Kidney (tissue), 14 donors: Measurements from ENCODE around the gene HCN2. TPM values are rescaled to one million over a fixed set of nuclear protein-coding genes. Genes with fewer than 3 reads are reported as not detected.
A peak's percentile ranks its signal among the peaks of the same experiment; 100 is the strongest.

Source experiments
- DNase-seq, 5 donors: peaks; one replicate each; pipeline ENCODE4 v3.0.0-alpha.2; 2013 to 2020
- FAIRE-seq: peaks from 2 replicates; lab custom pipeline; 2012; peaks lifted over from hg19 to GRCh38; lab: Jason Lieb, UNC
- H3K27ac ChIP-seq, 2 donors: one replicate each; pipeline ENCODE4 v1.7.0; 2013; ENCODE audit warnings: low read depth in 2 of 2, low read length in 2 of 2, inconsistent platforms in 1 of 2
- H3K27me3 ChIP-seq: one replicate; pipeline ENCODE4 v1.7.1; 2013; ENCODE audit warnings: low read length, inconsistent platforms; ENCODE audit not compliant: control insufficient read depth, insufficient read depth
- H3K36me3 ChIP-seq, 3 donors: one replicate each; pipeline versions ENCODE4 v1.7.0 to v1.7.1; 2013; ENCODE audit warnings: low read length in 3 of 3, control low read depth in 1 of 3, inconsistent platforms in 1 of 3; ENCODE audit not compliant: insufficient read depth in 3 of 3, control insufficient read depth in 2 of 3
- H3K4me1 ChIP-seq, 3 donors: one replicate each; pipeline versions ENCODE4 v1.7.0 to v1.7.1; 2013; ENCODE audit warnings: low read length in 3 of 3, inconsistent platforms in 1 of 3, low read depth in 1 of 3; ENCODE audit not compliant: control insufficient read depth in 2 of 3, insufficient read depth in 2 of 3
- H3K4me3 ChIP-seq, 3 donors: one replicate each; pipeline versions ENCODE4 v1.7.0 to v1.8.1; 2013; ENCODE audit warnings: low read length in 3 of 3, control low read depth in 1 of 3, inconsistent platforms in 1 of 3
- H3K9ac ChIP-seq, 3 donors: one replicate each; pipeline versions ENCODE4 v1.7.0 to v1.7.1; 2013; ENCODE audit warnings: low read length in 3 of 3, control low read depth in 1 of 3, inconsistent platforms in 1 of 3
- H3K9me3 ChIP-seq, 3 donors: one replicate each; pipeline versions ENCODE4 v1.7.0 to v1.7.1; 2013; ENCODE audit warnings: low read length in 3 of 3, control low read depth in 1 of 3, inconsistent platforms in 1 of 3; ENCODE audit not compliant: control insufficient read depth in 2 of 3, insufficient read depth in 1 of 3
- intact Hi-C: fragments of 100-400 bp; cut with DNase I; formaldehyde crosslinking; loops from one replicate; pipeline ENCODE4 v1.11.1; 2022
- polyA plus RNA-seq: library from polyadenylated mRNA; stranded (reverse); fragments of 350-450 nt; fragmentation: Illumina TruSeq; extraction: RNeasy Lipid Tissue Mini Kit (QIAGEN cat#74804); gene quantifications from one replicate; pipeline ENCODE4 v1.2.3, GENCODE V29; 2014; ENCODE audit warnings: low read depth, low replicate concordance; ENCODE audit not compliant: insufficient read depth
- total RNA-seq: library from RNA; stranded (reverse); fragmentation: NEBNext Ultra II Directional; extraction: Animal tissue kit (Norgen Biotek cat#: 25700); gene quantifications from one replicate; pipeline ENCODE4 v1.2.1, GENCODE V29; 2021
- TF ChIP-seq, protein P1 (sequence below): IDR thresholded peaks from 3 replicates; pipeline ENCODE4 v1.5.1; 2012; ENCODE audit warnings: mild to moderate bottlenecking, moderate library complexity, borderline replicate concordance; ENCODE audit not compliant: insufficient read depth; ENCODE audit errors: extremely low read depth
- donor health status: control.
- donor health status: control.
- donor health status: control.
- donor health status: control.
- donor health status: control.
- donor health status: DM: yes; HTN: yes; CAD: no.
- donor health status: Normal renal cell carcinoma (clear cell type).

The HCN2 gene
- total and polyA plus RNA-seq, 2 donors from 2014 or later = 0.31 to 1.3 TPM

GRCh38 chr19:547836-548720 is 41.6 kb upstream of the HCN2 start:
- Histone ChIP-seq H3K27me3 (no peaks in the 10 kb centered on the region), H3K9ac (no peak overlapping the region), H3K4me1 (peaks cover 0 to 2% (median 0%) of the 10 kb centered on the region in 3 donors), H3K36me3 (no peaks in the 10 kb centered on the region), H3K9me3 (no peaks in the 10 kb centered on the region), H3K27ac (no peak overlapping the region), H3K4me3 (no peak overlapping the region)
- peak in 1 of 5 donors; percentile 46 for DNase-seq
- intact Hi-C loops = no loop called here
- FAIRE-seq = no peak
- TF ChIP-seq, protein P1, sequence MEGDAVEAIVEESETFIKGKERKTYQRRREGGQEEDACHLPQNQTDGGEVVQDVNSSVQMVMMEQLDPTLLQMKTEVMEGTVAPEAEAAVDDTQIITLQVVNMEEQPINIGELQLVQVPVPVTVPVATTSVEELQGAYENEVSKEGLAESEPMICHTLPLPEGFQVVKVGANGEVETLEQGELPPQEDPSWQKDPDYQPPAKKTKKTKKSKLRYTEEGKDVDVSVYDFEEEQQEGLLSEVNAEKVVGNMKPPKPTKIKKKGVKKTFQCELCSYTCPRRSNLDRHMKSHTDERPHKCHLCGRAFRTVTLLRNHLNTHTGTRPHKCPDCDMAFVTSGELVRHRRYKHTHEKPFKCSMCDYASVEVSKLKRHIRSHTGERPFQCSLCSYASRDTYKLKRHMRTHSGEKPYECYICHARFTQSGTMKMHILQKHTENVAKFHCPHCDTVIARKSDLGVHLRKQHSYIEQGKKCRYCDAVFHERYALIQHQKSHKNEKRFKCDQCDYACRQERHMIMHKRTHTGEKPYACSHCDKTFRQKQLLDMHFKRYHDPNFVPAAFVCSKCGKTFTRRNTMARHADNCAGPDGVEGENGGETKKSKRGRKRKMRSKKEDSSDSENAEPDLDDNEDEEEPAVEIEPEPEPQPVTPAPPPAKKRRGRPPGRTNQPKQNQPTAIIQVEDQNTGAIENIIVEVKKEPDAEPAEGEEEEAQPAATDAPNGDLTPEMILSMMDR = no peak

DNA sequence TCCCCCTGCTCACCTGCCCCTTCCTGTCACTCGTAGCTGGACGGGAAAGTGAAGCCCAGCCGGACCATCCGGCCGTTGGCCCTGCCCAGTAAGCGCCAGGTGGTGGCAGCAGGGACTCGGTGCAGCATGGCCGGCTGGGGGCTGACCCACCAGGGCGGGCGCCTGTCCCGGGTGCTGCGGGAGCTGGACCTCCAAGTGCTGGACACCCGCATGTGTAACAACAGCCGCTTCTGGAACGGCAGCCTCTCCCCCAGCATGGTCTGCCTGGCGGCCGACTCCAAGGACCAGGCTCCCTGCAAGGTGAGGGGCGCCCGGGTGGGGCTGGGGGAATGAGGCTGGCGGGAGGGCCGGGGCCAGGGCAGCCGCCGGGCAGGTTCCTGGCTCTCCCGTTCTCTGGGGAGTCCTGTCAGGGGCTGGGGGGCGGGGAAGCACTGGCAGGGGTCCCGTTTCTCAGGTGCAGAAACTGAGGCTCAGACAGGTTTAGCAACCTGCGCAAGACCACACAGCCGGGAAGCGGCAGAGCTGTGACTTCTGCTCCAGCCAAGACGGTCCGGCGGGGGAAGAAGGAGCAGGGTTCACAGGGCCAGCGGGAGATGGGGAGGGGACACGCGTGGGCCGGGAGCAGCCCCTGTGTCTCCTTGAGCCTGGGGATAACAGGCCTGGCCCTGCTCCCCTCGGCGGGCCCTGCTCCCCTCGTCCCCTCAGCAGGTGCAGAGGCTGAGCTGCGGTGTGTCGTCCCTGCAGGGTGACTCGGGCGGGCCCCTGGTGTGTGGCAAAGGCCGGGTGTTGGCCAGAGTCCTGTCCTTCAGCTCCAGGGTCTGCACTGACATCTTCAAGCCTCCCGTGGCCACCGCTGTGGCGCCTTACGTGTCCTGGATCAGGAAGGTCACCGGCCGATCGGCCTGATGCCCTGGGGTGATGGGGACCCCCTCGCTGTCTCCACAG is 40.5 kb upstream of the HCN2 start:
- H3K27me3 ChIP-seq = no peaks in the 10 kb centered on the region
- no peak for FAIRE-seq
- intact Hi-C loops = no loop called here
- no peaks in the 10 kb centered on the region for H3K36me3 ChIP-seq
- H3K9me3 ChIP-seq = no peaks in the 10 kb centered on the region
- no peak overlapping the region for H3K4me3 ChIP-seq
- TF ChIP-seq, protein P1 = no peak
- DNase-seq = peak in 1 of 5 donors; percentile 81
- no peak overlapping the region for H3K9ac ChIP-seq
- no peak overlapping the region for H3K27ac ChIP-seq
- H3K4me1 ChIP-seq = peaks cover 0 to 2% (median 0%) of the 10 kb centered on the region in 3 donors

GRCh38 chr19:554817-555216 is 34.9 kb upstream of the HCN2 start:
- peak in 1 of 5 donors; percentile 48 for DNase-seq
- no peak overlapping the region for H3K4me3 ChIP-seq
- TF ChIP-seq, protein P1 = no peak
- H3K27me3 ChIP-seq = no peaks in the 10 kb centered on the region
- no peak for FAIRE-seq
- H3K36me3 ChIP-seq = no peaks in the 10 kb centered on the region
- no peaks in the 10 kb centered on the region for H3K9me3 ChIP-seq
- intact Hi-C loops = no loop called here
- peaks cover 0 to 2% (median 0%) of the 10 kb centered on the region in 3 donors for H3K4me1 ChIP-seq
- H3K9ac ChIP-seq = no peak overlapping the region
- no peak overlapping the region for H3K27ac ChIP-seq
